ENCODE results near the gene RNLS.

The RNLS gene

DNA sequence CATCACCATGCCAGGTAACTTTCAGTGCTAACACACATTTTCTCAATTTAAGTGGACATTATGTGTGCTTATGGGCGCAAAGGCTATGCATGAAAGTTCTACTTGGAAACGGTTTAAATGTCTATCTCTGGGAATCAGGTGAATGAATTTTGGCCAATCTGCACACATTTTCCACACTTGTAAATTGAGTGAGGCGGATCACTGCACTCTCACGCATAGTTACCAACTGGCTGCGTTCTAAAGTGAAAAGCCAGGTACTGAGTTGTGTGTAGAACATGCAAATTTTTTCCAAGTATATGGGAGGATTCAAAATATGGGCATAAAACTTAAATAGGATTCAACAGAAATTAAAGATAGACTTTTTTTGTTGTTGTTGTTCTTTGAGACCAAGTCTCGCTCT is 323.7 kb downstream of the RNLS start:
- DNase-seq (ENCODE audit: low spot score), result no peak

DNA sequence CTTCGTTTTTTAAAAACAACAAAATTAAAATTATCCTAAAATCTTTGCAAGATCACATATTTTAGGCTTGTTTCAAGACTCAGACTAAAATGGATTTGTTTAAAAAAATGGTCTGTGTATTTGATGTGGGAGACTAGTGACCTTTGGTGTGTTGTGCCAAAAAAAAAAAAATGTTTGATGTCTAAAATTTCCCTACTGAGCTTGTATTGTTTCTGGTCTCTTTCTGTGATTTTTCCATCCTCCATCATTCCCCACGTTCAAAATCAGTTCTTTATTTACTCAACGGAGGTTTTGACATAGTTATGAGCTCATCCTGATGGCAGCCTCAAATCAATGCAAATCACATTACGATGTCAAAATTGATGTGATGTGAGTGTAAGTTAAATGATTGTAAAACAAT is 326.2 kb downstream of the RNLS start:
- no peak for DNase-seq (ENCODE audit: low spot score)

GRCh38 chr10:88256013-88256680 is 327.0 kb downstream of the RNLS start:
- no peak for DNase-seq (ENCODE audit: low spot score)

DNA sequence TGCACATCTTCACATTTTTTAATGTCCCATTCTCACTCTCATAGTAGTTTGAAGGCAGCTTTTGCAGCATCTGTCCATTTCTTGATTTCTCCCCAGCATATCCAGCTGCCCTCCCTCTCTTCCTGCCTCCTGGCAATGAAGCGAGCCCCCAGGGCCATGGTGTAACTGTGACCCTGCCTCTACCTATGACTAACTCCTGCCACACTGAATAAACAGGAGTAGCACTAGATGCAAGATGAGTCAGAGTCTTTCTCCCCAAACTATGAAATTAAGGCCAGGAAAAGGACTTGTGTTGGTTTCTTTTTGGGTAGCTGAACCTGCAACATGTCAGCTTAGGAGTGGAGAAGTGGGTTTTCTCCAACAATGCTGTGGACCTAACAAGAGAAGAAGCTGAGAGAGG is 329.0 kb downstream of the RNLS start:
- DNase-seq (ENCODE audit: low spot score), result no peak

DNA sequence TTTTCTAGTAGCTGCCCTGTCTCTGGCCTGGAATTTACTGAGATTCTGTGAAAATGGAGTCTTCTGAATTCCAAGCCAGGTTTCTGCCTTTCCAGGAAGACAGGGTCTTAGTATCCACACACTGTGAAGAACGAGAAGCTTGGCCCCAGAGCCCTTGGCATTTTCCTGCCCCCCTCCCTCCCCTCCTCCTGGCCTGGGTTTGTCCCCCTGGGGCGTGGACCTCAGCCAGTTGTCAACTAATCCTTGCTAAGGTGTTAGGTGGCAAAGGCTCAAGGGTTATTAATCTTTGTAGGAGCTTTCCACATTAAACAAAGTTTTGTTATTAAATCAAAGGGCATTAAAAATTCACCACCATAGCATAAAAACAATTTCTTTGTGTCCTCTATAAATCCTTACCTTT is 329.5 kb downstream of the RNLS start:
- DNase-seq (ENCODE audit: low spot score), result no peak

GRCh38 chr10:88253128-88253527 is 330.0 kb downstream of the RNLS start:
- no peak for DNase-seq (ENCODE audit: low spot score)

- no peak for DNase-seq (ENCODE audit: low spot score)
Measured at GRCh38 chr10:88249450-88249849, 333.7 kb downstream of the RNLS start.

- DNase-seq (ENCODE audit: low spot score), result no peak
Measured at GRCh38 chr10:88246675-88247074, 336.4 kb downstream of the RNLS start.

- DNase-seq (ENCODE audit: low spot score), result no peak
Measured at GRCh38 chr10:88245974-88246511, 337.1 kb downstream of the RNLS start.

DNA sequence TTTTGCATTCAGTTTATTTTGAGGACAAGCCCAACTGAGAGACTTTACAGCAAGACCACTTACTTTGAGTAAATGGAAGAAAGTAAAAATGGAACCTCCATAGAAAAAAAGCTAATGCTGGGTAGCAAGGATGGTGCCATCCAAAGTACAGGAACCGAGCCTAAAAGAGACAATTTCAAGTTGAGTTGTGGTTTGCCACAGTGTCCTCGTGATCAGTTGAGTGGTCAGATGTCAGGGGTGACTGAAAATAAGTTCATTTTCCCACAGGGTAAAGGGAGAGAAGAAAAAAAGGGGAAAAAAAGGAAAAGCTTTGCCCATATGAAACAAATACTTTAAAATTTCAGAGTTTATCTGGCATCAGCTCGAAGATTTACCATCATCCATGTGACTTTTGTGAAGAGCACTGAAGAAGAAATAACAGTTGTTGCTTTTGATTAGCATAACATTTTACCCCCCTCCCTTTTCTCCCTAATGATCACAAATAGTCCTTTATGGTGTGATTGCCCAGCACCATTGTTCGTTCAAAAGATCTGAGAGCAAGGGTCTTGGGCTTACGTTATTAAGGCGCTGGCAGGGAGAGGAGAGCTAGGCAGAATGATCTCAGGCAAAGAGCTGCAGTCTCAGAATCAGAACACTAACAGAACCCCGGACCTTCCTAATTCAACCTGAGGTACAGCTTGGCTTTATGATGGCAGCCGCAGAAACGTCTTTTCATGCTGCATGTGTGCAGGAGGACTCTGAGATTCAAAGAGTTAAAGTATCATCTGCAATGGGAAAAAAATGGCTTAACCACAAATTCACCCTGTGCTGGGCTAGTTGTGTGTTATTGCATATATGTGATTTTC is 338.1 kb downstream of the RNLS start:
- no peak for DNase-seq (ENCODE audit: low spot score)

- no peak for DNase-seq (ENCODE audit: low spot score)
Measured at GRCh38 chr10:88243836-88244730, 339.0 kb downstream of the RNLS start.

GRCh38 chr10:88243202-88243744 is 339.8 kb downstream of the RNLS start:
- DNase-seq (ENCODE audit: low spot score), result no peak

DNA sequence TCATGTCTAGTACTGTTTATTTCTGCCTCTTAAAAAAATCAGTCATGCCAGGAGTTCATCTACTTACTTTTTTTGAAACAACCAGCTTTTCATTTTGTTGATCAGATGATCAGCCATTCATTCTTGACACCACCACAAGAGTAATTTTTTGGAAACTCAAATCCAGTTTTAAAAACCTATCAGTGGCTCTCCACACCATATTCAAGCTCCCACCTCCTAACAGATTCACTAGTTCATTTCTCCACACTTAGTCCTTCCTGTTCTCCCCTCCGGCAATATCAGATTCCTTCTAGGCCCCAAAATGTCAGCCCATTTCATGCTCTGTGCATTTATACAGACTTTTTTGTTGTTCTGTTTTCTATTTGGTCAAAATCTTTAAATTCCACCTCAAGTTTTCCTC is 341.6 kb downstream of the RNLS start:
- no peak for DNase-seq (ENCODE audit: low spot score)

- DNase-seq (ENCODE audit: low spot score), result no peak
Measured at GRCh38 chr10:88239212-88239611, 343.9 kb downstream of the RNLS start.

DNA sequence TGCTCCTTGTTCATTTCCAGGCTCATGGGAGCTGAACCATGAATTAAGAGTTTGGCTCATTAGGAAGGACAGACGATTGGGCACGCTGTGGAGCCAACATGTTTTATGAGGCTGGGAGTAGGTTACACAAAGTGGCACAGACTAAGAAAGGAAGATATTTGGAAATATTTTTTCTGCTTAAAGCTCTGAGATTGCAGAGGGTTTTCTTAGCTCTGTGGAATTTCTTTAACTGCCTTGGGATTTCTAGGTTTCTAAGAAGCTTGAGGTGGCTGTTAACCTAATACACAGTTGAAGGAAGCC is 344.6 kb downstream of the RNLS start:
- DNase-seq (ENCODE audit: low spot score), result no peak

- no peak for DNase-seq (ENCODE audit: low spot score)
Measured at GRCh38 chr10:88237896-88238614, 345.1 kb downstream of the RNLS start.

GRCh38 chr10:88236121-88236743 is 346.9 kb downstream of the RNLS start:
- no peak for DNase-seq (ENCODE audit: low spot score)

- DNase-seq (ENCODE audit: low spot score), result no peak
Measured at GRCh38 chr10:88234297-88234696, 348.8 kb downstream of the RNLS start.

DNA sequence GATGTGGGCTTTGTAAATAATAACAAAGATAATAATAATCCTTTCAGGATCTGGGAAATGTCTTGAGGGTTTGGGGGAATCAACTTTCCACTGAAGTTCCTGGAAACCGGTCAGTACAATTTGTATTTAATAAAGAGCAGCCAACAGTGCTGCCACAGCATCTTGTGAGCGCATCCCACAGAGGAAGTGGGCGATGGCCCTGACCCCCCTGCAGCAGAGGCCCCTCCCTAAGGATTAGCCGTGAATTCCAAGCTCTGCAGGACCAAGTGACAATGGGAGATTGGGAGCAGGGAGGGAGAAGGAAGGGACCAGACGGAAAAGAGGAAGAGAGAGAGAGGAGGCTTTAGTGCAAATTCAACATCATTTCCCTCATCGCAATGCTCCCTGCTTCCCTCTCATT is 349.2 kb downstream of the RNLS start:
- DNase-seq (ENCODE audit: low spot score), result no peak

DNA sequence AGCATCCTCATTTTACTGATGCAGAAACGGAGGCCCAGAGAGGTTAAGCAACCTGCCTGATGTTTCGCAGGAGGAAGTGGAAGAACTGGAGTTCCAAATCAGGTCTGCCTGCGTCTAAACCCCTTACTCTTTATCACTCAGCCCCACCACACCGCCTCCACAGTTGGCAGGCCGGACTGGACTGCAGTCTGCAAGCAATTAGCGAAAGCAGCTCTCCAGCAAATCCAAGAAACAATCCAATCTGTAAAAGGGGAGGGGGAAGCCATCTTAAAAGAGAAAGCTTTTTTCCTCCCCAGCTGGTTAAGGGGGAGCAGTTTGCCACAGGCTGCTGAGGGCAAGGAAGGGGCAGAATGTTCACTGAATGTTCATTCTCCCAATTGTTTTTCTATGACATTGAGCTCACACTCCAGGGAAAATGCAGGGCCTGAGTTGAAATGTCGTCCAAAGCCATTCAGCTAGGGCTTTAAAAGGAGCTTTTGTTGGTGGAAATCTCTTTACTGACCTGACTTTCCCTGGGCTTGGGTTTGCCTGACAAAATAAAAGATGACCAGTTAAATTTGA is 350.1 kb downstream of the RNLS start:
- DNase-seq (ENCODE audit: low spot score), result no peak

Data from hematopoietic multipotent progenitor cell treated with erythropoietin and hydrocortisone succinate and interleukin-3 and kit ligand, for 15 days (in vitro differentiated cells).